NCI-H748 (cell line): ENCODE data around the gene TNFRSF1A.
A peak's percentile ranks its signal among the peaks of the same experiment; 100 is the strongest.

Experiments used
- DNase-seq: peaks from one replicate; lab custom pipeline; 2025; ENCODE audit not compliant: unreplicated experiment; lab: John Stamatoyannopoulos, UW

The TNFRSF1A gene

GRCh38 chr12:6374786-6375160, 32.9 kb upstream of the TNFRSF1A start:
- DNase-seq, result no peak

GRCh38 chr12:6374028-6374785, 32.3 kb upstream of the TNFRSF1A start:
- no peak for DNase-seq

- DNase-seq, result peak; percentile 97
Measured at GRCh38 chr12:6373022-6373787, 31.3 kb upstream of the TNFRSF1A start.

- DNase-seq, result peak; percentile 89
Measured at GRCh38 chr12:6372403-6373003, 30.6 kb upstream of the TNFRSF1A start.

- peak; percentile 97 for DNase-seq
Measured at GRCh38 chr12:6370994-6371754, 29.3 kb upstream of the TNFRSF1A start.

GRCh38 chr12:6370576-6370935, 28.7 kb upstream of the TNFRSF1A start:
- DNase-seq, result no peak

- no peak for DNase-seq
Measured at GRCh38 chr12:6369916-6370575, 28.2 kb upstream of the TNFRSF1A start.

GRCh38 chr12:6368906-6369525, 27.1 kb upstream of the TNFRSF1A start:
- no peak for DNase-seq

GRCh38 chr12:6367969-6368892, 26.4 kb upstream of the TNFRSF1A start:
- DNase-seq, result no peak

GRCh38 chr12:6367065-6367968, 25.4 kb upstream of the TNFRSF1A start:
- DNase-seq, result peak; percentile 5

- no peak for DNase-seq
Measured at GRCh38 chr12:6364044-6364374, 22.1 kb upstream of the TNFRSF1A start.

GRCh38 chr12:6363330-6364043, 21.6 kb upstream of the TNFRSF1A start:
- no peak for DNase-seq

- no peak for DNase-seq
Measured at GRCh38 chr12:6363010-6363329, 21.1 kb upstream of the TNFRSF1A start.

- no peak for DNase-seq
Measured at GRCh38 chr12:6362403-6362802, 20.5 kb upstream of the TNFRSF1A start.

- no peak for DNase-seq
Measured at GRCh38 chr12:6361834-6362233, 20.0 kb upstream of the TNFRSF1A start.

GRCh38 chr12:6360578-6361490, 19.0 kb upstream of the TNFRSF1A start:
- no peak for DNase-seq

GRCh38 chr12:6360080-6360571, 18.2 kb upstream of the TNFRSF1A start:
- DNase-seq, result no peak
